BLaER1 (cell line): ENCODE measurements around the gene PIGK.

ENCODE experiments used
- H3K27ac ChIP-seq: shearing (Covaris generic); formaldehyde crosslinking; 2 replicates; pipeline ENCODE4 v1.8.1; 2022
- H3K27me3 ChIP-seq: shearing (Covaris generic); formaldehyde crosslinking; 2 replicates; pipeline ENCODE4 v1.8.1; 2022
- H3K36me3 ChIP-seq: shearing (Covaris generic); formaldehyde crosslinking; 2 replicates; pipeline ENCODE4 v1.8.1; 2022
- H3K4me1 ChIP-seq: shearing (Covaris generic); formaldehyde crosslinking; 2 replicates; pipeline ENCODE4 v1.8.1; 2022
- H3K4me2 ChIP-seq: shearing (Covaris generic); formaldehyde crosslinking; 2 replicates; pipeline ENCODE4 v1.8.1; 2022
- H3K4me3 ChIP-seq: shearing (Covaris generic); formaldehyde crosslinking; 2 replicates; pipeline ENCODE4 v1.8.1; 2022
- H3K9ac ChIP-seq: shearing (Covaris generic); formaldehyde crosslinking; 2 replicates; pipeline ENCODE4 v1.8.1; 2022
- H3K9me3 ChIP-seq: shearing (Covaris generic); formaldehyde crosslinking; 2 replicates; pipeline ENCODE4 v1.8.1; 2022
- H4K20me1 ChIP-seq: shearing (Covaris generic); formaldehyde crosslinking; 2 replicates; pipeline ENCODE4 v1.8.1; 2022
- Cebpa-rat ChIP-seq: shearing (Covaris generic); IDR thresholded peaks from 2 replicates; pipeline ENCODE4 v1.8.1; 2022

PIGK gene

DNA sequence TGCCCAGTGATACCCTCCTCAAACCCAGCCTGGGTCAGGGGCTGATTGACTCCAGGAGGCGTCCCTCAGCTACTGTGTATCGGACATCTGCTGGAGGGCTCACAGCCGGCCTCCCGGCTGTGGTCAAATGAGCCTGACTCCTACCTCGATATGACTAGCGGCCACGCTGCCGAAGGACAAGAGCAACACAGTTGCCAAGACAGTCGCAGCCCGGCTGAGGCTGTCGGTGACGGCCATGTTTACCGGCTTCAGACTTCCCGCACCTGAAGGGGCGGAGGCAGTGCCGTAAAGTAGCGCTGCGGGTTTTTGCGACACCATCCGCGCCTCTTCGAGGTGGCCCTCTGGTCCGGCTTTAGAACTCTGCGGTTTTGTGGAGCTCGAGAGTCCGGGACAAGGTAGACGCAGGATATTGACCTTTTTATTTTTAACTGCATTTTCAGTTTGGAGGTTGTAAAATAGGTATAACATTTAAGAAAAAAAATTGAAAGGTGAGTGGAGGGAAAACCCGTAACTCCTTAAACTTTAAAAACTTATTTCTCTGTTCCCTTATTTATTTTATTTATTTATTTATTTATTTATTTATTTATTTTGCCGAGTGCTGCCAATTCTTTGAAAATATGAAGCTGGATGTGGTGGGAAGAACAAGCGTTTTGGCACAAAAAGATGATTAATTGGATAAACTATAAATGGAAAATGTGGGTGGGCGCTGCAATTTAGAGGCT lies at the start of gene PIGK:
Gene PIGK, minus strand, starts transcription at position 265 of the 722 bp plus-strand sequence. Its CDS starts 28 bp downstream, at position 237.
- peak within 1 kb of the TSS; percentile 84 for H3K9ac ChIP-seq
- peak within 1 kb of the TSS; percentile 59 for H3K27ac ChIP-seq
- peak within 1 kb of the TSS; percentile 83 for H3K4me3 ChIP-seq
- peak within 1 kb of the TSS; percentile 77 for H3K4me2 ChIP-seq
- peaks cover 19% of the 10 kb centered on the region for H3K4me1 ChIP-seq
- no peaks in the 10 kb centered on the region for H3K27me3 ChIP-seq
- H3K36me3 ChIP-seq, result 0 out of 2 replicates have a peak, but pooled peaks cover 9% of the 10 kb centered on the region
- no peak for TF ChIP-seq Cebpa-rat
- no peaks in the 10 kb centered on the region for H4K20me1 ChIP-seq
- peaks cover 4% of the 10 kb centered on the region; the same call in 1 of the 2 replicates for H3K9me3 ChIP-seq

DNA sequence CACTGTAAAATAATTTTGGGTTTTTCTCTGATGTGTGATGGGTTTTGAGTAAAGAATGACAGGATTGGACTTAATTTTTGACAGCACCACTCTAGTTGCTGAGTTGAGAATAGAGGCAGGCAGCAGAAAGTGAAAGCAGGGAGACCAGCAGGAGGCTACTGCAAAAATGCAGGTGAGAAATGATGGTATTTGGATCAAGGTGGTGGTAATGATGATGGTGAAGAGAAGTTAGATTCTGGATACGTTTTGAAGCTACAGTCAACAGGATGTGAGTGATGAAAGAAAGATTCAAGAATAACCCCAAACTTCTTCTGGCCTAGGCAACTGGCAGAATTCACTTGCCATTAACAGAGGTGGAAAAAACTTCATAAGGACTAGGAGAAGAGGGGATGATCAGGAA lies 47.8 kb upstream of the PIGK start:
- Histone ChIP-seq H3K9ac (no peak overlapping the region), H3K4me1 (no peaks in the 10 kb centered on the region), H3K4me2 (no peak overlapping the region), H4K20me1 (no peaks in the 10 kb centered on the region), H3K4me3 (no peak overlapping the region), H3K9me3 (no peaks in the 10 kb centered on the region), H3K36me3 (no peaks in the 10 kb centered on the region), H3K27ac (no peak overlapping the region), H3K27me3 (no peaks in the 10 kb centered on the region)
- no peak for TF ChIP-seq Cebpa-rat

DNA sequence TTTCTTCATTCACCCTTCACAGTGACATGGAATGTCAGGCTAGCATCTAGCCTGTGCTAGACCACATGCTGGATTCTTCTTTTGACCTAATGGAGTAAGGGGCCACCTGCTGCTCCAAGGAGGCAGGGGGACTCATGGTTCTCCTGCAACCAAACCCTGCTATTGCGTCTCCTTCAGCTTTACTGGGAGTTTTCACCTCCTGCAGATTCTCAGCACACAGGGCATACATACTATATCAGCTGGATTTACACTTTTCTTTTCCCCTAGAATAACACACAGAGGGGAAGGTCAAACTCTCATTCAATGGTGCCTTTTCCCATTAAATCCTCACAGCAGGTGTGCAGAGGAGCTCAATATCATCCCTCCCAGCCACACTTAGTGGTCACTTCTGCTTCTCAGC lies 46.0 kb upstream of the PIGK start:
- no peak for TF ChIP-seq Cebpa-rat
- no peak overlapping the region for H3K4me3 ChIP-seq
- H3K27ac ChIP-seq, result no peak overlapping the region
- H3K4me2 ChIP-seq, result no peak overlapping the region
- no peaks in the 10 kb centered on the region for H4K20me1 ChIP-seq
- no peaks in the 10 kb centered on the region for H3K27me3 ChIP-seq
- H3K9me3 ChIP-seq, result no peaks in the 10 kb centered on the region
- no peaks in the 10 kb centered on the region for H3K36me3 ChIP-seq
- H3K9ac ChIP-seq, result no peak overlapping the region
- H3K4me1 ChIP-seq, result no peaks in the 10 kb centered on the region

DNA sequence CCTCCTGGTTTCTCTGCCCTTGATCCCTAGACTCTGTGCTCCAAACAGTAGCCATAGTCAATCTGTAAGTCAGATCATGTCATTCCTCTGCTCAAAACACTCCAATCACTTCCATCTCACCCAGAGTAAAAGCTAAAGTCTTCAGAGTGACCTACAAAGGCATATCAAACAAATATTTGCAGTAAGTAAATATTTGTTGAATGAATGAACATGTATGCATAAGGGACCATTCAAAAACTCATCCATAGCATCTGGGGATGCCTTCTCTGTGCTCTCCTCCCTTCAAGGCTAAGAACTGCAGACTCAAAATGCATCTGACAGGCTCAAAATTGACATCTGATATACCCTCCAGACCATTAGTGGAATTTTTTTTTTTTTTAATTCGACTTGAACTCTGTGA lies 44.5 kb upstream of the PIGK start:
- H3K27ac ChIP-seq, result no peak overlapping the region

DNA sequence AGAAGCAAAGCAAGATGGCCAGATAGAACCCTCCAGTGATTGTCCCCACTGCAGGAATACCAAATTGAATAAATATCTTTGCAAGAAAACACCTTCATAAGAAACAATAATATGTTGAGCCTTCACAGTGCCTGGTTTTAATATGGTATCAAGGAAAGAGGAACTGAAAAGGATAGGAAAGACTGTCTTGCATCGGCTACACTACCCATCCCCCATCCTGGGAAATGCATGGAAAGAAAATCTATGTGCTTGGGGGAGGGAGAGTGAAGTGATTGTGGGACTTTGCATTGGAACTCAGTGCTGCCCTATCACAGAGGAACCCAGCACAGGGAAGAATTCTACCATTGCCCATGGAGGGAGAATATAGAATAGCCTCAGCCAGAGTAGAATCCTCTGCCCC lies 34.0 kb upstream of the PIGK start:
- H3K4me1 ChIP-seq, result peaks cover 4% of the 10 kb centered on the region; the same call in 1 of the 2 replicates
- peaks cover 5% of the 10 kb centered on the region; the same call in 1 of the 2 replicates for H3K36me3 ChIP-seq
- H3K27me3 ChIP-seq, result no peaks in the 10 kb centered on the region
- no peak for TF ChIP-seq Cebpa-rat
- no peaks in the 10 kb centered on the region for H4K20me1 ChIP-seq
- no peak overlapping the region for H3K9ac ChIP-seq
- no peak overlapping the region for H3K27ac ChIP-seq
- H3K4me2 ChIP-seq, result no peak overlapping the region
- H3K4me3 ChIP-seq, result no peak overlapping the region
- H3K9me3 ChIP-seq, result peaks cover 32% of the 10 kb centered on the region

More for the DNA sequence above, 44.5 kb upstream of the PIGK start:
- TF ChIP-seq Cebpa-rat, result no peak
- Histone ChIP-seq H3K9me3 (no peaks in the 10 kb centered on the region), H3K36me3 (no peaks in the 10 kb centered on the region), H3K4me1 (no peaks in the 10 kb centered on the region), H3K4me3 (no peak overlapping the region), H3K27me3 (no peaks in the 10 kb centered on the region), H3K4me2 (no peak overlapping the region), H4K20me1 (no peaks in the 10 kb centered on the region), H3K9ac (no peak overlapping the region)

DNA sequence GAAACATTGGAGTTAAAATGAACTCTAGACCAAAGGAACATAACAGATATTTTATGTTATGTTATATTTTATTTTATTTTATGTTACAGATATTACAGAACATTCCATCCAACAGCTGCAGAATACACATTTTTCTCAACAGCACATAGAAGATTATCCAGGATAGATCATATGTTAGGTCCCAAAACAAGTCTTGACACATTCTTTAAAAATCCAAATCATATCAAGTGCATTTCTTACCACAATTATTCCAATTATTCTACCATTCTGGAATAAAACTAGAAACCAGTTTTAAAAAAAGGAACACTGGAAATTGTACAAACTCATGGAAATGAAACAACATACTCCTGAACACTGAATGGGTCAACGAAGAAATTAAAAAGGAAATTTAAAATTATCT lies 30.9 kb upstream of the PIGK start:
- Histone ChIP-seq H3K27me3 (no peaks in the 10 kb centered on the region), H4K20me1 (no peaks in the 10 kb centered on the region), H3K4me3 (no peak overlapping the region), H3K27ac (no peak overlapping the region), H3K4me1 (peaks cover 4% of the 10 kb centered on the region; the same call in 1 of the 2 replicates), H3K4me2 (no peak overlapping the region), H3K9ac (no peak overlapping the region), H3K36me3 (peaks cover 9% of the 10 kb centered on the region; the same call in 1 of the 2 replicates), H3K9me3 (peaks cover 41% of the 10 kb centered on the region)
- TF ChIP-seq Cebpa-rat, result no peak

DNA sequence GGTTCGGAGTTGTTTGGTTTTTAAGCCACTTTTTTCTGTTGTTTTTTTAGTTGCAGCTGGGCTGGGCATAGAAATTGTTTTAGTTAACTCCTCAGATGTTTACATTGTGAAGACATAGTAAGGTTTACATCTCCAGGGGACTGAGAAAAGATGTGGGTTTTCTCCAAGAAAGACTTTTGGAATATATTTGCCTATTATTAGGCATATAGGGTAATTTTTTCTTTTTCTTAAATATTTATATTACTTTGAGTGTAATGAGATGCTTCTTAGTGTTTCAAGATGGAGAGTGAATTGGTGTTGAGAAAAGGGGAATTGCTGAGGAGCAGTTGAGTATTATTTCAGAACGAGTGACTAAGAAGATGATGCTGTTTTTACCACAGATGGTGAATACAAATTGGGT lies 26.6 kb upstream of the PIGK start:
- Histone ChIP-seq H3K27me3 (no peaks in the 10 kb centered on the region), H3K4me2 (no peak overlapping the region)

DNA sequence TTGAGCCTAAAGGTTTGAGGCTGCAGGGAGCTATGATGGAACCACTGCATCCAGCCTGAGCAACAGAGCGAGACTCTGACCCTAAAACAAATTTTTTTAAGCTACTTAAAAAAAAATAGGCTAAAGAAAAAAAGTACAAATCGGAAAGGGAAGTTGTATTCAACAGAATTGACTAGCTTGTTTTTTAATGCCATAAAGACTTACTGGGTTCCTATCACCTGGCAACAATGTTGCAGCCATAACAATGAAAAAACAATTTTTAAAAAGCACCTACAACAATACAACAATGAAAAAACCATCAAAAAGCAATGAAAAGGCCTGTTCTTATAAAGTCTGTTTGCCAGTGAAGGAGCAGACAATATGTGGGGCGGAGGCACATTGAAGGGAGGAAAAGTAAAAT lies 20.1 kb upstream of the PIGK start:
- 0 out of 2 replicates have a peak, but pooled peaks cover 7% of the 10 kb centered on the region for H3K9me3 ChIP-seq
- H4K20me1 ChIP-seq, result no peaks in the 10 kb centered on the region
- H3K4me1 ChIP-seq, result no peaks in the 10 kb centered on the region
- H3K4me3 ChIP-seq, result no peak overlapping the region
- H3K4me2 ChIP-seq, result no peak overlapping the region
- H3K27ac ChIP-seq, result no peak overlapping the region
- no peak for TF ChIP-seq Cebpa-rat
- no peaks in the 10 kb centered on the region for H3K27me3 ChIP-seq
- no peak overlapping the region for H3K9ac ChIP-seq
- no peaks in the 10 kb centered on the region for H3K36me3 ChIP-seq

More for the DNA sequence above, 26.6 kb upstream of the PIGK start:
- no peak overlapping the region for H3K9ac ChIP-seq
- peaks cover 9% of the 10 kb centered on the region; the same call in 1 of the 2 replicates for H3K36me3 ChIP-seq
- peaks cover 4% of the 10 kb centered on the region; the same call in 1 of the 2 replicates for H3K4me1 ChIP-seq
- no peaks in the 10 kb centered on the region for H4K20me1 ChIP-seq
- H3K4me3 ChIP-seq, result no peak overlapping the region
- peaks cover 21% of the 10 kb centered on the region for H3K9me3 ChIP-seq
- no peak for TF ChIP-seq Cebpa-rat
- no peak overlapping the region for H3K27ac ChIP-seq

DNA sequence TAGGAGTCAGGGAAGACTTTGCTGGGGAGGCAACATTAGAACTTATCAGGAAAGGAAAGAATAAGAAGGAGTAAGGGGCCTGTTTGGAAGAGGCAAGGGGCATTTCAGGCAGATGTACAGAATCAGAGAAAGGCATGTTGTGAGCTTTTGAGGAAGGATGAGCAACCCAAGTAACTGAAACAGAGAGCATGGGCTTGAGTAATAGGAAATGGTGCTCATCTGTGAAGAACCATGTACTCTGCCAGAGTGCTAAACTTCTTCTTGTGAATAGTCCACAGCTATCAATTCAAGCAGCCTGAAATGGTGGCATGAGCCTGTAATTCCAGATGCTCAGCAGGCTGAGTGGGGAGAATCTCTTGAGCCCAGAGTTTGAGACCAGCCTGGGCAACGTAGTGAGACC lies 19.2 kb upstream of the PIGK start:
- Histone ChIP-seq H3K4me3 (no peak overlapping the region), H3K36me3 (no peaks in the 10 kb centered on the region), H3K4me2 (no peak overlapping the region), H3K27me3 (no peaks in the 10 kb centered on the region), H3K9me3 (peaks cover 8% of the 10 kb centered on the region; the same call in 1 of the 2 replicates), H4K20me1 (no peaks in the 10 kb centered on the region), H3K27ac (no peak overlapping the region), H3K4me1 (no peaks in the 10 kb centered on the region), H3K9ac (no peak overlapping the region)
- no peak for TF ChIP-seq Cebpa-rat

DNA sequence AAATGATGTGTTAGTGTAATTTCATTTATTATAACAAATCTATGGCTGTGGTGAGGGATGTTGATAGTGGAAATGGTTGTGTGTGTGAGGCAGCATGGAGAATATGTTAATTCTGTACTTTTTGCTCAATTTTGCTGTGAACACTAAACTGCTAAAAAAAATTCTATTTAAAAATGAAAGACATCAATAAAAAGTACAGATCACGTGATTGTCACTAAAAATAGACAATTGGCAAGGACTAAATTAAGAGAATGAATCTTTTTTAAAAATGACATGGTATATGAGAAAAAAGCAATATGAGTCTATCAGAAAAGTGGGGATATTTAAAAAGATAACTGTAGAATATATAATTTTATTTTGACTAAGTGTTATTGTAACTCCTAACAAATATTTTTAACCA lies 15.7 kb upstream of the PIGK start:
- Histone ChIP-seq H3K27ac (no peak overlapping the region), H3K4me3 (no peak overlapping the region), H3K4me1 (no peaks in the 10 kb centered on the region), H3K27me3 (no peaks in the 10 kb centered on the region), H4K20me1 (no peaks in the 10 kb centered on the region), H3K9ac (no peak overlapping the region), H3K4me2 (no peak overlapping the region), H3K36me3 (no peaks in the 10 kb centered on the region), H3K9me3 (peaks cover 20% of the 10 kb centered on the region; the same call in 1 of the 2 replicates)
- TF ChIP-seq Cebpa-rat, result no peak
